DOHH2 (cell line): ENCODE results near the gene AKR1C3.

ENCODE experiments used
- CTCF ChIP-seq: fragments of 200-600 bp; sonication (generic); IDR thresholded peaks from one replicate; pipeline ENCODE4 v1.5.1; 2014; ENCODE audit warnings: antibody characterized with exemption, mild to moderate bottlenecking, low read depth, low read length; ENCODE audit not compliant: poor library complexity, severe bottlenecking
- EZH2phosphoT487 ChIP-seq: fragments of 200-600 bp; sonication (generic); IDR thresholded peaks from 2 replicates; pipeline ENCODE4 v1.6.1; 2017; ENCODE audit warnings: borderline replicate concordance, mild to moderate bottlenecking, antibody characterized with exemption, low read length, moderate library complexity, mixed read lengths

GRCh38 chr10:5148678-5149032 is 54.4 kb downstream of the AKR1C3 start:
- TF ChIP-seq EZH2phosphoT487, result no peak
- no peak for TF ChIP-seq CTCF
